HepG2 (cell line): ENCODE measurements around the gene SOX9. TPM values are rescaled to one million over a fixed set of nuclear protein-coding genes. Genes with fewer than 3 reads are reported as not detected.

Source experiments
- ARID3A ChIP-seq: IDR thresholded peaks from 2 replicates; pipeline ENCODE4 v1.6.1; 2012; ENCODE audit warnings: low read depth, low read length, improper control_type of control experiment
- BRCA1 ChIP-seq: sonication (generic); formaldehyde crosslinking; IDR thresholded peaks from 2 replicates; pipeline ENCODE4 v1.4.0; 2020; ENCODE audit warnings: missing genetic modification reagents
- E2F5 ChIP-seq: sonication (generic); formaldehyde crosslinking; conservative IDR thresholded peaks from 2 replicates; pipeline ENCODE4 v1.4.0; 2020; ENCODE audit warnings: missing genetic modification reagents
- HNF4G ChIP-seq, 2 experiments: sonication (generic) in 1 of 2; formaldehyde crosslinking in 1 of 2; IDR thresholded peaks; 2 replicates each; pipeline versions ENCODE4 v1.4.0 to v1.6.1; 2011 to 2020; ENCODE audit warnings: borderline replicate concordance in 2 of 2, low read depth in 2 of 2, mild to moderate bottlenecking in 2 of 2, low read length in 1 of 2, missing genetic modification reagents in 1 of 2, moderate library complexity in 1 of 2
- KMT2A ChIP-seq: sonication (generic); formaldehyde crosslinking; IDR thresholded peaks from 2 replicates; pipeline ENCODE4 v1.4.0; 2020; ENCODE audit warnings: missing genetic modification reagents
- NFKBIZ ChIP-seq: IDR thresholded peaks from 2 replicates; pipeline ENCODE4 v1.6.1; 2018; ENCODE audit warnings: missing genetic modification reagents, missing compliant biosample characterization
- NKX3-1 ChIP-seq: sonication (generic); formaldehyde crosslinking; IDR thresholded peaks from 2 replicates; pipeline ENCODE4 v1.5.0; 2020; ENCODE audit warnings: missing genetic modification reagents
- PITX1 ChIP-seq: sonication (generic); formaldehyde crosslinking; IDR thresholded peaks from 2 replicates; pipeline ENCODE4 v1.5.1; 2020; ENCODE audit warnings: mild to moderate bottlenecking, missing genetic modification reagents
- TRIM24 ChIP-seq: sonication (generic); formaldehyde crosslinking; IDR thresholded peaks from 2 replicates; pipeline ENCODE4 v1.8.0; 2022; ENCODE audit warnings: mild to moderate bottlenecking, missing genetic modification reagents
- ZNF33B ChIP-seq: sonication (generic); formaldehyde crosslinking; IDR thresholded peaks from 2 replicates; pipeline ENCODE4 v1.5.1; 2020; ENCODE audit warnings: mild to moderate bottlenecking, missing genetic modification reagents
- polyA plus RNA-seq, 8 experiments: library from polyadenylated mRNA; depleted of rRNA in 3 of 8; stranded (reverse) in 7 of 8; unstranded in 1 of 8; fragments of >200 nt; fragmentation: Illumina TruSeq in 4 of 8; extraction: Trizol in 4 of 8; gene quantifications; 2 replicates each; pipeline versions ENCODE4 v1.2.1 to v1.2.3, GENCODE V29; 2011 to 2016; ENCODE audit warnings: low read depth in 4 of 8, missing spikeins in 1 of 8, mixed read lengths in 1 of 8; ENCODE audit not compliant: insufficient read depth in 1 of 8
- total RNA-seq, 5 experiments: library from RNA; depleted of rRNA; stranded (reverse); fragments of >200 nt; fragmentation: Illumina TruSeq; extraction: Trizol; gene quantifications; 2 replicates each; pipeline ENCODE4 v1.2.3, GENCODE V29; 2016; ENCODE audit warnings: low read depth in 1 of 5
- TF ChIP-seq, protein P1 (sequence below): IDR thresholded peaks from 2 replicates; pipeline ENCODE4 v1.6.1; 2016; ENCODE audit warnings: low read depth, missing genetic modification reagents, missing compliant biosample characterization
- TF ChIP-seq, protein P2 (sequence below): sonication (generic); formaldehyde crosslinking; conservative IDR thresholded peaks from 2 replicates; pipeline ENCODE4 v1.8.0; 2022; ENCODE audit warnings: mild to moderate bottlenecking, moderate library complexity, missing genetic modification reagents
- TF ChIP-seq, protein P3 (sequence below): sonication (generic); formaldehyde crosslinking; IDR thresholded peaks from 2 replicates; pipeline ENCODE4 v1.5.0; 2020; ENCODE audit warnings: mild to moderate bottlenecking, missing genetic modification reagents
- TF ChIP-seq, protein P4 (sequence below): sonication (generic); formaldehyde crosslinking; IDR thresholded peaks from 2 replicates; pipeline ENCODE4 v1.9.0; 2022; ENCODE audit warnings: low read depth, missing genetic modification reagents

Gene SOX9
- total and polyA plus RNA-seq, 2 of the 13 experiments (the other 11 are each of a cell fraction or from before 2014, with no cell fraction given): 16.1 to 27.6 TPM

DNA sequence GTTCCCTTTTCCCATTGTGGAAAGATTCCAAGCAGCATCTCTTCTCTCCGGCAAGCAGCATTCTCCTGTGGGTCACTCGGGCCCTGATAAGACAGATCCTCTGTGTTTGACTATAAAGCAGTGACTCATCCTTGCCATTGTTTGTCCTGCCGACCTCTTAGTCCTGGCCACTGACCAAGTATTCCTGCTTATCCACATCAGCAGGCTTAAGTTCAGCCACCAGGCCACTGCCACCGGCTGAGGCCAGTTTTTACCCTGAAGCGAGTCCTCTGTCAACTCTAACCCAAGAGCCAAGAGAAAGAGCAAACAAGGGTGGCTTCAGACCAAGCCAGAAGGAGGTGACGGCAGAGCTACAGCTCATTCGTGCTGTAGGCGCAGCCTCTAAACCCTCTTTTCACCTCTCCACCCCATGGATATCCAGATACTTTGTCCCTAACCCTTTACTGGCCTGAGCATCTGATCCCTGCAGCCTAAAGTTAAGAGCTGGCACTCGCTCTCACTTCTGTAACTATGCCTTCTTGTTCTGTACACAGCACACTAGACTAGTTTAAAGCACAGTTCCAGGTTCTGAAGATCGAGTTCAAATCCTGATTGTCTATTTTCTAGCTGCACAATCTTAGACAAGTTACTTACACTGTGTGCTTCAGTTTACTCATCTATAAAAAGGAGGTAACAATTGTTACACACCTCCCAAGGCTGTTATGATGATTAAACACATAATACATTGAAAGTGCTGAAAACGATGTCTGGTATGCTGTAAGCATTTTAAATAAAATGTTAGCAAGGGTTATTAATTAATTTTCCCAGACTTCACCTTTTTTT, 31.0 kb downstream of the SOX9 start (continued):
- TF ChIP-seq, protein P1, sequence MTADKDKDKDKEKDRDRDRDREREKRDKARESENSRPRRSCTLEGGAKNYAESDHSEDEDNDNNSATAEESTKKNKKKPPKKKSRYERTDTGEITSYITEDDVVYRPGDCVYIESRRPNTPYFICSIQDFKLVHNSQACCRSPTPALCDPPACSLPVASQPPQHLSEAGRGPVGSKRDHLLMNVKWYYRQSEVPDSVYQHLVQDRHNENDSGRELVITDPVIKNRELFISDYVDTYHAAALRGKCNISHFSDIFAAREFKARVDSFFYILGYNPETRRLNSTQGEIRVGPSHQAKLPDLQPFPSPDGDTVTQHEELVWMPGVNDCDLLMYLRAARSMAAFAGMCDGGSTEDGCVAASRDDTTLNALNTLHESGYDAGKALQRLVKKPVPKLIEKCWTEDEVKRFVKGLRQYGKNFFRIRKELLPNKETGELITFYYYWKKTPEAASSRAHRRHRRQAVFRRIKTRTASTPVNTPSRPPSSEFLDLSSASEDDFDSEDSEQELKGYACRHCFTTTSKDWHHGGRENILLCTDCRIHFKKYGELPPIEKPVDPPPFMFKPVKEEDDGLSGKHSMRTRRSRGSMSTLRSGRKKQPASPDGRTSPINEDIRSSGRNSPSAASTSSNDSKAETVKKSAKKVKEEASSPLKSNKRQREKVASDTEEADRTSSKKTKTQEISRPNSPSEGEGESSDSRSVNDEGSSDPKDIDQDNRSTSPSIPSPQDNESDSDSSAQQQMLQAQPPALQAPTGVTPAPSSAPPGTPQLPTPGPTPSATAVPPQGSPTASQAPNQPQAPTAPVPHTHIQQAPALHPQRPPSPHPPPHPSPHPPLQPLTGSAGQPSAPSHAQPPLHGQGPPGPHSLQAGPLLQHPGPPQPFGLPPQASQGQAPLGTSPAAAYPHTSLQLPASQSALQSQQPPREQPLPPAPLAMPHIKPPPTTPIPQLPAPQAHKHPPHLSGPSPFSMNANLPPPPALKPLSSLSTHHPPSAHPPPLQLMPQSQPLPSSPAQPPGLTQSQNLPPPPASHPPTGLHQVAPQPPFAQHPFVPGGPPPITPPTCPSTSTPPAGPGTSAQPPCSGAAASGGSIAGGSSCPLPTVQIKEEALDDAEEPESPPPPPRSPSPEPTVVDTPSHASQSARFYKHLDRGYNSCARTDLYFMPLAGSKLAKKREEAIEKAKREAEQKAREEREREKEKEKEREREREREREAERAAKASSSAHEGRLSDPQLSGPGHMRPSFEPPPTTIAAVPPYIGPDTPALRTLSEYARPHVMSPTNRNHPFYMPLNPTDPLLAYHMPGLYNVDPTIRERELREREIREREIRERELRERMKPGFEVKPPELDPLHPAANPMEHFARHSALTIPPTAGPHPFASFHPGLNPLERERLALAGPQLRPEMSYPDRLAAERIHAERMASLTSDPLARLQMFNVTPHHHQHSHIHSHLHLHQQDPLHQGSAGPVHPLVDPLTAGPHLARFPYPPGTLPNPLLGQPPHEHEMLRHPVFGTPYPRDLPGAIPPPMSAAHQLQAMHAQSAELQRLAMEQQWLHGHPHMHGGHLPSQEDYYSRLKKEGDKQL (CRISPR knock-in tag): peak; percentile 69; the same call in 1 of the 2 replicates
- TF ChIP-seq ARID3A (peak; percentile 77), BRCA1 (CRISPR knock-in tag) (no peak), TRIM24 (CRISPR knock-in tag) (no peak), KMT2A (CRISPR knock-in tag) (no peak), NKX3-1 (CRISPR knock-in tag) (0 out of 2 replicates have a peak, but pooled peaks have one; percentile 10), HNF4G (IDR thresholded peaks at IDR 0.05; ENCODE audit: borderline replicate concordance, low read depth, low read length) (no peak), HNF4G (CRISPR knock-in tag; IDR thresholded peaks at IDR 0.05; ENCODE audit: borderline replicate concordance, low read depth) (no peak), PITX1 (CRISPR knock-in tag) (peak; percentile 72), NFKBIZ (CRISPR knock-in tag) (0 out of 2 replicates have a peak, but pooled peaks have one; percentile 42), ZNF33B (0 out of 2 replicates have a peak, but pooled peaks have one; percentile 30), E2F5 (CRISPR knock-in tag) (no peak)
- TF ChIP-seq, protein P2, sequence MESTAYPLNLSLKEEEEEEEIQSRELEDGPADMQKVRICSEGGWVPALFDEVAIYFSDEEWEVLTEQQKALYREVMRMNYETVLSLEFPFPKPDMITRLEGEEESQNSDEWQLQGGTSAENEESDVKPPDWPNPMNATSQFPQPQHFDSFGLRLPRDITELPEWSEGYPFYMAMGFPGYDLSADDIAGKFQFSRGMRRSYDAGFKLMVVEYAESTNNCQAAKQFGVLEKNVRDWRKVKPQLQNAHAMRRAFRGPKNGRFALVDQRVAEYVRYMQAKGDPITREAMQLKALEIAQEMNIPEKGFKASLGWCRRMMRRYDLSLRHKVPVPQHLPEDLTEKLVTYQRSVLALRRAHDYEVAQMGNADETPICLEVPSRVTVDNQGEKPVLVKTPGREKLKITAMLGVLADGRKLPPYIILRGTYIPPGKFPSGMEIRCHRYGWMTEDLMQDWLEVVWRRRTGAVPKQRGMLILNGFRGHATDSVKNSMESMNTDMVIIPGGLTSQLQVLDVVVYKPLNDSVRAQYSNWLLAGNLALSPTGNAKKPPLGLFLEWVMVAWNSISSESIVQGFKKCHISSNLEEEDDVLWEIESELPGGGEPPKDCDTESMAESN (CRISPR knock-in tag): 0 out of 2 replicates have a peak, but pooled peaks have one; percentile 35
- TF ChIP-seq, protein P3, sequence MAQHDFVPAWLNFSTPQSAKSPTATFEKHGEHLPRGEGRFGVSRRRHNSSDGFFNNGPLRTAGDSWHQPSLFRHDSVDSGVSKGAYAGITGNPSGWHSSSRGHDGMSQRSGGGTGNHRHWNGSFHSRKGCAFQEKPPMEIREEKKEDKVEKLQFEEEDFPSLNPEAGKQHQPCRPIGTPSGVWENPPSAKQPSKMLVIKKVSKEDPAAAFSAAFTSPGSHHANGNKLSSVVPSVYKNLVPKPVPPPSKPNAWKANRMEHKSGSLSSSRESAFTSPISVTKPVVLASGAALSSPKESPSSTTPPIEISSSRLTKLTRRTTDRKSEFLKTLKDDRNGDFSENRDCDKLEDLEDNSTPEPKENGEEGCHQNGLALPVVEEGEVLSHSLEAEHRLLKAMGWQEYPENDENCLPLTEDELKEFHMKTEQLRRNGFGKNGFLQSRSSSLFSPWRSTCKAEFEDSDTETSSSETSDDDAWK: no peak
- TF ChIP-seq, protein P4, sequence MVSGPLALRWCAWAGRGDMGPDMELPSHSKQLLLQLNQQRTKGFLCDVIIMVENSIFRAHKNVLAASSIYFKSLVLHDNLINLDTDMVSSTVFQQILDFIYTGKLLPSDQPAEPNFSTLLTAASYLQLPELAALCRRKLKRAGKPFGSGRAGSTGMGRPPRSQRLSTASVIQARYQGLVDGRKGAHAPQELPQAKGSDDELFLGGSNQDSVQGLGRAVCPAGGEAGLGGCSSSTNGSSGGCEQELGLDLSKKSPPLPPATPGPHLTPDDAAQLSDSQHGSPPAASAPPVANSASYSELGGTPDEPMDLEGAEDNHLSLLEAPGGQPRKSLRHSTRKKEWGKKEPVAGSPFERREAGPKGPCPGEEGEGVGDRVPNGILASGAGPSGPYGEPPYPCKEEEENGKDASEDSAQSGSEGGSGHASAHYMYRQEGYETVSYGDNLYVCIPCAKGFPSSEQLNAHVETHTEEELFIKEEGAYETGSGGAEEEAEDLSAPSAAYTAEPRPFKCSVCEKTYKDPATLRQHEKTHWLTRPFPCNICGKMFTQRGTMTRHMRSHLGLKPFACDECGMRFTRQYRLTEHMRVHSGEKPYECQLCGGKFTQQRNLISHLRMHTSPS (CRISPR knock-in tag): 0 out of 2 replicates have a peak, but pooled peaks have one; percentile 54
